Ascending aorta (tissue), 2 donors: ENCODE results near the gene FMN1. TPM values are rescaled to one million over a fixed set of nuclear protein-coding genes. Genes with fewer than 3 reads are reported as not detected.

Experiments
- DNase-seq, 2 donors: peaks; one replicate each; pipeline ENCODE4 v3.0.0-alpha.2; 2019; ENCODE audit warnings: low spot score in 2 of 2
- H3K27ac ChIP-seq, 2 donors: fragments of 200-600 bp; sonication (generic); one replicate each; pipeline ENCODE4 v1.5.1; 2016 to 2017; ENCODE audit warnings: mild to moderate bottlenecking in 1 of 2
- H3K27me3 ChIP-seq: fragments of 200-600 bp; sonication (generic); one replicate; pipeline ENCODE4 v1.5.1; 2017
- H3K36me3 ChIP-seq, 2 donors: fragments of 200-600 bp; sonication (generic); one replicate each; pipeline ENCODE4 v1.5.1; 2016
- H3K4me1 ChIP-seq, 2 donors: fragments of 200-600 bp; sonication (generic); one replicate each; pipeline ENCODE4 v1.5.1; 2016 to 2017; ENCODE audit warnings: mild to moderate bottlenecking in 1 of 2
- H3K4me3 ChIP-seq, 2 donors: fragments of 200-600 bp; sonication (generic); one replicate each; pipeline ENCODE4 v1.5.1; 2016 to 2017; ENCODE audit warnings: mild to moderate bottlenecking in 1 of 2
- H3K9me3 ChIP-seq, 2 donors: fragments of 200-600 bp; sonication (generic); one replicate each; pipeline ENCODE4 v1.5.1; 2016
- intact Hi-C: fragments of 100-400 bp; cut with DNase I; formaldehyde crosslinking; loops from one replicate; pipeline ENCODE4 v1.15.1; 2023
- total RNA-seq: library from RNA; depleted of rRNA; stranded (reverse); fragments of >200 nt; gene quantifications from one replicate; pipeline ENCODE4 v1.1.0, GENCODE V29; 2016
- TF ChIP-seq, protein P1 (sequence below), 3 experiments: fragments of 200-600 bp in 2 of 3; fragments of 450-650 bp in 1 of 3; sonication (generic) in 2 of 3; IDR thresholded peaks; one replicate each; pipeline ENCODE4 v1.5.1; 2016 to 2019; ENCODE audit warnings: antibody characterized with exemption in 3 of 3, mild to moderate bottlenecking in 1 of 3, moderate library complexity in 1 of 3

The FMN1 gene
- total RNA-seq, 1 donor from 2014 or later: 4.3 TPM

DNA sequence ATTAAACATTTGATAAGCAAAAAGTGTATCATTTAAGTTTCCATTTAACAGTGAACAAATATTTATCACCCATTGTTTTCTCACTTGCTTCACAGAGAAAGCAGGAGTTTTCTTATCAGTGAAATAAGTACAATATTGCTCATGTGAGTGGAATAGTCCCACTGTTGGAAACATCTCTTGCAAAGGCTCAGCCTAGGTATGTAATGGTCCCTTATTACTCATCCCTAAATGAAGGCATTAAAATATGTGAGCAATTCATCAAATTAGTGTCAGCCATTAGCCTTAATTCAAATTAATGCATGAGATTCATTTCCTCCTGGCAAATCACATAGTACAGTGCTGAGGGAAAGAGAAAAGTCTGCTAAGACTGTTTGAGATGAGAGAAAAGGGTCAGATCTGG lies 9.6 kb upstream of the FMN1 start:
- no peaks in the 10 kb centered on the region for H3K27me3 ChIP-seq
- no peaks in the 10 kb centered on the region for H3K4me1 ChIP-seq
- no peak for DNase-seq
- TF ChIP-seq, protein P1, sequence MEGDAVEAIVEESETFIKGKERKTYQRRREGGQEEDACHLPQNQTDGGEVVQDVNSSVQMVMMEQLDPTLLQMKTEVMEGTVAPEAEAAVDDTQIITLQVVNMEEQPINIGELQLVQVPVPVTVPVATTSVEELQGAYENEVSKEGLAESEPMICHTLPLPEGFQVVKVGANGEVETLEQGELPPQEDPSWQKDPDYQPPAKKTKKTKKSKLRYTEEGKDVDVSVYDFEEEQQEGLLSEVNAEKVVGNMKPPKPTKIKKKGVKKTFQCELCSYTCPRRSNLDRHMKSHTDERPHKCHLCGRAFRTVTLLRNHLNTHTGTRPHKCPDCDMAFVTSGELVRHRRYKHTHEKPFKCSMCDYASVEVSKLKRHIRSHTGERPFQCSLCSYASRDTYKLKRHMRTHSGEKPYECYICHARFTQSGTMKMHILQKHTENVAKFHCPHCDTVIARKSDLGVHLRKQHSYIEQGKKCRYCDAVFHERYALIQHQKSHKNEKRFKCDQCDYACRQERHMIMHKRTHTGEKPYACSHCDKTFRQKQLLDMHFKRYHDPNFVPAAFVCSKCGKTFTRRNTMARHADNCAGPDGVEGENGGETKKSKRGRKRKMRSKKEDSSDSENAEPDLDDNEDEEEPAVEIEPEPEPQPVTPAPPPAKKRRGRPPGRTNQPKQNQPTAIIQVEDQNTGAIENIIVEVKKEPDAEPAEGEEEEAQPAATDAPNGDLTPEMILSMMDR (IDR thresholded peaks at IDR 0.05): no peak
- H3K36me3 ChIP-seq: no peaks in the 10 kb centered on the region
- no peak overlapping the region for H3K4me3 ChIP-seq
- H3K27ac ChIP-seq: no peak overlapping the region
- no peaks in the 10 kb centered on the region for H3K9me3 ChIP-seq
- intact Hi-C loops: no loop called here

DNA sequence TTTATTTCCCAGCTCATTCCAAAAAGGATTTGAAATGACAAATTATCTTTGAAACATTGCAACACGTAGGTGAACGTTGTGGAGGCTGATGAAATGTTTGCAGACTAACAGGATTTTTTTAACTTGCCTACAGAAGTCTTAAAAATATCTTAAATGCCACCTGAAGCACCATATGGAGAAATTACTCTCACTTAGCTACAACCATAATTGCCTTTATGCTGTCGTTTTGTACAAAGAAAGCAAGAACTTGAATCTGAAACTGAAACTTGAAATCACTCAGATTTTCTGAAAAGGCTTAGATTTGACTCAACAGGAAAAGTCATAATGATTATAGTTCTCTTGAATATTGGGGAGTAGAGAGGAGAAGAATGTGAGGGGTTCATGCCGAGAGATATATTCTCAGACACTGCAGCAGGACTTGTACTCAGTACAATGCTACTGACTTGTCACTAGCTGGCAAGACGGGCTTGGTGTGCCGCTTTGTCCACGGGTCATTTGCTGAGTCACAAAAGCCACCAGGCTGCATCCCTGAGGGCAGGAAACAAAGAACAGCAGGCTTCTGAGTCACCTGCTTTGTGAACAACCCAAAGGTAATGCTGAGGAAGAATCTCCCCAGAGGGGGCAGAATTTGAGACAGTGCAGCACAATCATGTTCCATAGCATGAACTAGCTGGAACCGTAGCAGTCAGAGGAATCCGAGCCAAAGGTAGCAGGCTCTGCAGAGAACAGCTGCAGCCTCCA lies 7.1 kb upstream of the FMN1 start:
- Histone ChIP-seq H3K9me3 (no peaks in the 10 kb centered on the region), H3K27ac (no peak overlapping the region), H3K36me3 (no peaks in the 10 kb centered on the region), H3K4me3 (peak overlapping the region; percentile 35 to 43), H3K27me3 (no peaks in the 10 kb centered on the region), H3K4me1 (no peaks in the 10 kb centered on the region)
- intact Hi-C loops: no loop called here
- TF ChIP-seq, protein P1 (IDR thresholded peaks at IDR 0.05): peak in 1 of 3 experiments; percentile 9
- no peak for DNase-seq

DNA sequence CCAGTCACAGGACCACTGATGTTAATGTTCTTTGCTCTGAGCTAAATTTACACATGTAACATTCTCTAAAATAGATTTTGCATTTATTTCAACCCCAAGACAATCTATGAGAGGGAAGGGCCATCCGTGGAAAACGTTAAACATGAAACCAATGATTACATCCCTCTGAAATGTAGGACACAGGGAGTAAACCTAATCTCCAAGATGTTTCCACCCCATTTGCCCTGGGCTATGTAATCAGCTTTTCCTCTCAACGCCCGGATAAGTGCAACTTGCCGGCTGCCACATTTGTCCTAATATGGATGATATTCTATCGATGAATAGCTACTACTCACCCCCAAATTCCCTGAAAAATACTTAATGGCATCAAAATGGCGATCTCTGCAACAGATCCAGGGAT lies 6.4 kb upstream of the FMN1 start:
- DNase-seq: no peak
- no peaks in the 10 kb centered on the region for H3K4me1 ChIP-seq
- intact Hi-C loops: no loop called here
- H3K27me3 ChIP-seq: no peaks in the 10 kb centered on the region
- no peaks in the 10 kb centered on the region for H3K9me3 ChIP-seq
- no peaks in the 10 kb centered on the region for H3K36me3 ChIP-seq
- TF ChIP-seq, protein P1 (IDR thresholded peaks at IDR 0.05): no peak
- no peak overlapping the region for H3K4me3 ChIP-seq
- H3K27ac ChIP-seq: no peak overlapping the region

DNA sequence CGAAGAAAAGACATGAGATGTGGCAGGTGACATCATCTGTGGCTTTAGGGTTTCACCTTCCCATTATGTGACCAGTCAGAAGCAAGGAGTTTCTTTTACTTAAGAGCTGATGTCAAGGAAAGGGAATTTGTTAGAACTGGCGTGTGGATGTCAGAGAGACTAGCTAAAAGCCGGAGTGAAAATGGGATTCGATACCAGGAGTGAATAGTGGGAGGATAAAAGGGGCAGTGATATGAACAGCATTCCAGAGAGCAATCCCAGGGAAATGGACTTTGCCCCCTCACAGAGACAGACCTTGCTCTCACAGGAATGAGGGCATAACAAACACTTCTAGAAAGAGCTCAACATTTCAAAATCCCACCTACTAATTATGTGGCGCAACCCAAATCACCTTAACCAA lies 5.9 kb upstream of the FMN1 start:
- no peak overlapping the region for H3K27ac ChIP-seq
- TF ChIP-seq, protein P1 (IDR thresholded peaks at IDR 0.05): no peak
- intact Hi-C loops: no loop called here
- H3K4me3 ChIP-seq: no peak overlapping the region
- H3K9me3 ChIP-seq: no peaks in the 10 kb centered on the region
- H3K4me1 ChIP-seq: no peaks in the 10 kb centered on the region
- no peak for DNase-seq
- H3K36me3 ChIP-seq: no peaks in the 10 kb centered on the region
- no peaks in the 10 kb centered on the region for H3K27me3 ChIP-seq

DNA sequence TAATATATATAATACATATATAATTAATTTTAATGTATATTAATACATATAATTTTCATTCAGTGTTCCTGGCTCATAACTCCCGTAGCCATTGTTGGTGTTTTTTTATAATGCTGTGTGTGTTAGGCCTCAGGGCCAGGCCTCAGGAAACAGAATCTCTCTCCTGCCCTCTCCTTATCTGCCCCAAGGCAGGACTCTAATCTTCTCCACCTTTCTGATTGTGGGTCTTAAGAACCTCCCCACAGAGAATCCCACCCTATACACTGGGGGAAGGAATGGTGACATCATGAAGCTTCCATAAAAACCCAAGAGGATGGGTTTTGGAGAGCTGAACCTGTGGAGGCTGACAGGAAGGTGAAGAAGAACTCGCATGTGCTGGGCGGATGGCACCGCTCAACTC lies 4.0 kb upstream of the FMN1 start:
- TF ChIP-seq, protein P1 (IDR thresholded peaks at IDR 0.05): no peak
- Histone ChIP-seq H3K27me3 (no peaks in the 10 kb centered on the region), H3K4me1 (peaks cover 0 to 3% of the 10 kb centered on the region in 2 donors), H3K9me3 (no peaks in the 10 kb centered on the region), H3K4me3 (no peak overlapping the region), H3K27ac (no peak overlapping the region), H3K36me3 (no peaks in the 10 kb centered on the region)
- no peak for DNase-seq
- intact Hi-C loops: no loop called here
